ENCODE results near the gene CALY.

Gene CALY

GRCh38 chr10:133338080-133339071 is 1.7 kb upstream of the CALY start:
- Histone ChIP-seq H3K14ac (ENCODE audit: low read length) (peak overlapping the region; percentile 21), H3K23ac (ENCODE audit: low read depth, low read length, poor library complexity) (peak overlapping the region; percentile 16), H3K4me1 (ENCODE audit: control insufficient read depth in 2 of 2, insufficient read depth in 1 of 2, low read depth in 1 of 2, low read length in 2 of 2) (peaks cover 6 to 7% of the 10 kb centered on the region in 2 donors), H3K36me3 (replicated peaks in 1 of 2; ENCODE audit: control insufficient read depth in 2 of 2, insufficient read depth in 2 of 2, low read length in 2 of 2) (no peaks in the 10 kb centered on the region), H3K27ac (replicated peaks; ENCODE audit: low read length) (no peak overlapping the region), H3K4me3 (ENCODE audit: low read length in 2 of 2) (peak overlapping the region in 1 of 2 donors; percentile 67), H2BK120ac (ENCODE audit: low read depth, low read length) (no peak overlapping the region), H3K79me1 (ENCODE audit: low read depth, low read length) (peaks cover 6% of the 10 kb centered on the region), H4K91ac (ENCODE audit: low read depth, low read length, poor library complexity) (peak overlapping the region; percentile 74), H3K4ac (ENCODE audit: low read length) (no peak overlapping the region), H3K27me3 (ENCODE audit: control insufficient read depth in 3 of 3, insufficient read depth in 3 of 3, low read depth in 1 of 3, low read length in 3 of 3) (peaks cover 16 to 50% (median 37%) of the 10 kb centered on the region in 3 experiments), H2BK12ac (ENCODE audit: low read length) (no peak overlapping the region), H3K4me2 (ENCODE audit: insufficient read depth, low read length, poor library complexity, severe bottlenecking) (no peak overlapping the region), H2AFZ (ENCODE audit: low read length) (no peak overlapping the region), H2AK5ac (ENCODE audit: low read depth, low read length) (no peak overlapping the region), H4K8ac (ENCODE audit: low read depth, low read length) (no peak overlapping the region), H3K9ac (ENCODE audit: low read depth, low read length, poor library complexity) (peak overlapping the region; percentile 7), H2BK15ac (ENCODE audit: low read length) (no peak overlapping the region), H3K18ac (ENCODE audit: low read length) (no peak overlapping the region), H3K9me3 (replicated peaks in 1 of 2; ENCODE audit: control insufficient read depth in 2 of 2, insufficient read depth in 1 of 2, low read depth in 1 of 2, low read length in 2 of 2) (peaks cover 2 to 20% of the 10 kb centered on the region in 2 donors), H2BK5ac (ENCODE audit: low read length) (no peak overlapping the region)
- WGBS, 2 donors (ENCODE audit: extremely low coverage in 2 of 2, insufficient read length in 2 of 2, insufficient replicate concordance in 1 of 2) = 100% methylated on average over 8 of the region's 10 CpGs; no CpG with 5 or more reads in 1 of the 2 donors
- no peak for DNase-seq (ENCODE audit: low spot score)

- Histone ChIP-seq H3K4me3 (ENCODE audit: low read length in 2 of 2) (peak overlapping the region in 1 of 2 donors; percentile 53), H3K27ac (replicated peaks; ENCODE audit: low read length) (no peak overlapping the region), H3K4ac (ENCODE audit: low read length) (no peak overlapping the region), H3K9ac (ENCODE audit: low read depth, low read length, poor library complexity) (no peak overlapping the region), H4K8ac (ENCODE audit: low read depth, low read length) (no peak overlapping the region), H3K36me3 (replicated peaks in 1 of 2; ENCODE audit: control insufficient read depth in 2 of 2, insufficient read depth in 2 of 2, low read length in 2 of 2) (no peaks in the 10 kb centered on the region), H3K4me2 (ENCODE audit: insufficient read depth, low read length, poor library complexity, severe bottlenecking) (no peak overlapping the region), H2AK5ac (ENCODE audit: low read depth, low read length) (no peak overlapping the region), H2BK12ac (ENCODE audit: low read length) (no peak overlapping the region), H2AFZ (ENCODE audit: low read length) (no peak overlapping the region), H2BK120ac (ENCODE audit: low read depth, low read length) (no peak overlapping the region), H3K9me3 (replicated peaks in 1 of 2; ENCODE audit: control insufficient read depth in 2 of 2, insufficient read depth in 1 of 2, low read depth in 1 of 2, low read length in 2 of 2) (peaks cover 10 to 25% of the 10 kb centered on the region in 2 donors), H4K91ac (ENCODE audit: low read depth, low read length, poor library complexity) (no peak overlapping the region), H3K27me3 (ENCODE audit: control insufficient read depth in 3 of 3, insufficient read depth in 3 of 3, low read depth in 1 of 3, low read length in 3 of 3) (peaks cover 16 to 56% (median 45%) of the 10 kb centered on the region in 3 experiments), H3K18ac (ENCODE audit: low read length) (no peak overlapping the region), H3K79me1 (ENCODE audit: low read depth, low read length) (peaks cover 6% of the 10 kb centered on the region), H2BK5ac (ENCODE audit: low read length) (no peak overlapping the region), H3K23ac (ENCODE audit: low read depth, low read length, poor library complexity) (no peak overlapping the region), H2BK15ac (ENCODE audit: low read length) (no peak overlapping the region), H3K4me1 (ENCODE audit: control insufficient read depth in 2 of 2, insufficient read depth in 1 of 2, low read depth in 1 of 2, low read length in 2 of 2) (peaks cover 6 to 7% of the 10 kb centered on the region in 2 donors), H3K14ac (ENCODE audit: low read length) (no peak overlapping the region)
- DNase-seq (ENCODE audit: low spot score) = no peak
- WGBS, 2 donors (ENCODE audit: extremely low coverage in 2 of 2, insufficient read length in 2 of 2, insufficient replicate concordance in 1 of 2) = 100% methylated on average over 2 of the region's 3 CpGs; no CpG with 5 or more reads in 1 of the 2 donors
These were observed 652 bp upstream of the CALY start for GRCh38 chr10:133337370-133337725.

GRCh38 chr10:133336118-133336576 is 549 bp downstream of the CALY start:
- H3K18ac ChIP-seq (ENCODE audit: low read length) = peak overlapping the region; percentile 94
- peaks cover 16 to 59% (median 56%) of the 10 kb centered on the region in 3 experiments for H3K27me3 ChIP-seq (ENCODE audit: control insufficient read depth in 3 of 3, insufficient read depth in 3 of 3, low read depth in 1 of 3, low read length in 3 of 3)

More at GRCh38 chr10:133336118-133336576, 549 bp downstream of the CALY start:
- H2AFZ ChIP-seq (ENCODE audit: low read length) = peak overlapping the region; percentile 29
- H2AK5ac ChIP-seq (ENCODE audit: low read depth, low read length) = peak overlapping the region; percentile 66
- peaks cover 18 to 25% of the 10 kb centered on the region in 2 donors for H3K9me3 ChIP-seq (replicated peaks in 1 of 2; ENCODE audit: control insufficient read depth in 2 of 2, insufficient read depth in 1 of 2, low read depth in 1 of 2, low read length in 2 of 2)
- H4K91ac ChIP-seq (ENCODE audit: low read depth, low read length, poor library complexity) = no peak overlapping the region
- no peak overlapping the region for H3K27ac ChIP-seq (replicated peaks; ENCODE audit: low read length)
- no peak for DNase-seq (ENCODE audit: low spot score)
- no peak overlapping the region for H2BK5ac ChIP-seq (ENCODE audit: low read length)
- H3K9ac ChIP-seq (ENCODE audit: low read depth, low read length, poor library complexity) = peak overlapping the region; percentile 56
- peak overlapping the region in 1 of 2 donors; percentile 37 for H3K4me3 ChIP-seq (ENCODE audit: low read length in 2 of 2)
- H3K79me1 ChIP-seq (ENCODE audit: low read depth, low read length) = peaks cover 6% of the 10 kb centered on the region
- H2BK120ac ChIP-seq (ENCODE audit: low read depth, low read length) = no peak overlapping the region
- no peak overlapping the region for H2BK12ac ChIP-seq (ENCODE audit: low read length)
- H3K4ac ChIP-seq (ENCODE audit: low read length) = no peak overlapping the region
- peaks cover 6 to 7% of the 10 kb centered on the region in 2 donors for H3K4me1 ChIP-seq (ENCODE audit: control insufficient read depth in 2 of 2, insufficient read depth in 1 of 2, low read depth in 1 of 2, low read length in 2 of 2)
- WGBS, 2 donors (ENCODE audit: extremely low coverage in 2 of 2, insufficient read length in 2 of 2, insufficient replicate concordance in 1 of 2) = no CpG with 5 or more reads among the region's 41 CpGs
- H3K23ac ChIP-seq (ENCODE audit: low read depth, low read length, poor library complexity) = peak overlapping the region; percentile 77
- H4K8ac ChIP-seq (ENCODE audit: low read depth, low read length) = peak overlapping the region; percentile 77
- H3K14ac ChIP-seq (ENCODE audit: low read length) = peak overlapping the region; percentile 50
- peak overlapping the region; percentile 35 for H2BK15ac ChIP-seq (ENCODE audit: low read length)
- H3K4me2 ChIP-seq (ENCODE audit: insufficient read depth, low read length, poor library complexity, severe bottlenecking) = peak overlapping the region; percentile 73
- no peaks in the 10 kb centered on the region for H3K36me3 ChIP-seq (replicated peaks in 1 of 2; ENCODE audit: control insufficient read depth in 2 of 2, insufficient read depth in 2 of 2, low read length in 2 of 2)
